ENCODE measurements around the gene ICAM4. TPM values are rescaled to one million over a fixed set of nuclear protein-coding genes. Genes with fewer than 3 reads are reported as not detected.
A peak's percentile ranks its signal among the peaks of the same experiment; 100 is the strongest.

Gene ICAM4
- total and polyA plus RNA-seq, 9 of the 15 experiments (the other 6 are each of a cell fraction or from before 2014, with no cell fraction given) = 14.1 to 86.1 (median 29.6) TPM

- TF ChIP-seq XRCC4 (IDR thresholded peaks at IDR 0.05; ENCODE audit: extremely low read depth, insufficient read depth, insufficient read length) (no peak), DACH1 (IDR thresholded peaks at IDR 0.05; ENCODE audit: partially characterized antibody) (peak; percentile 74), MXI1 (IDR thresholded peaks at IDR 0.05; ENCODE audit: low read depth, low read length) (0 out of 2 replicates have a peak, but pooled peaks have one; percentile 22), SMAD3 (CRISPR knock-in tag; conservative IDR thresholded peaks at IDR 0.05) (0 out of 2 replicates have a peak, but pooled peaks have one; percentile 22), ZBTB40 (IDR thresholded peaks at IDR 0.05) (0 out of 2 replicates have a peak, but pooled peaks have one; percentile 9), ZBTB40 (CRISPR knock-in tag; IDR thresholded peaks at IDR 0.05) (no peak), HMG20B (CRISPR knock-in tag; IDR thresholded peaks at IDR 0.05) (0 out of 2 replicates have a peak, but pooled peaks have one; percentile 70), RNF219 (CRISPR knock-in tag; IDR thresholded peaks at IDR 0.05) (no peak), XRCC5 (IDR thresholded peaks at IDR 0.05; ENCODE audit: low read depth, low read length) (0 out of 2 replicates have a peak, but pooled peaks have one; percentile 26), FOSL1 (tag; conservative IDR thresholded peaks at IDR 0.05) (peak; percentile 11; the same call in 1 of the 2 replicates), SMARCC2 (IDR thresholded peaks at IDR 0.05; ENCODE audit: low read depth) (no peak), ZNF3 (CRISPR knock-in tag; IDR thresholded peaks at IDR 0.05) (no peak), CBFA2T3 (IDR thresholded peaks at IDR 0.05) (peak; percentile 67), GMEB1 (CRISPR knock-in tag; IDR thresholded peaks at IDR 0.05) (no peak)
Measured at GRCh38 chr19:10286803-10287737, at the start of gene ICAM4 (continued).
